HAP-1 (cell line): Measurements from ENCODE around the gene SSUH2.

Source experiments
- DNase-seq, 2 experiments: peaks; one replicate each; pipeline ENCODE4 v3.0.0-alpha.2; 2016 to 2020; ENCODE audit warnings: low spot score in 2 of 2
- H3K27me3 ChIP-seq: fragments of 250-450 bp; sonication (Bioruptor Pico); 2 replicates; pipeline ENCODE4 v1.5.1; 2020; ENCODE audit warnings: low read depth, mild to moderate bottlenecking, moderate library complexity
- H3K36me3 ChIP-seq: fragments of 250-450 bp; sonication (Bioruptor Pico); replicated peaks from 2 replicates; pipeline ENCODE4 v1.5.1; 2020; ENCODE audit warnings: mild to moderate bottlenecking
- H3K4me1 ChIP-seq: fragments of 250-450 bp; sonication (Bioruptor Pico); 2 replicates; pipeline ENCODE4 v1.5.1; 2020; ENCODE audit warnings: mild to moderate bottlenecking
- H3K4me3 ChIP-seq: fragments of 250-450 bp; sonication (Bioruptor Pico); 2 replicates; pipeline ENCODE4 v1.5.1; 2020; ENCODE audit warnings: mild to moderate bottlenecking, moderate library complexity
- H3K9me3 ChIP-seq: fragments of 250-450 bp; sonication (Bioruptor Pico); 2 replicates; pipeline ENCODE4 v1.5.1; 2020; ENCODE audit warnings: mild to moderate bottlenecking, moderate library complexity
- in situ Hi-C: fragments of 300-500 bp; cut with MboI; formaldehyde crosslinking; loops from 3 replicates; pipeline ENCODE4 v1.14.3; 2020; ENCODE audit warnings: low sequenced_read_pairs, inconsistent platforms, mixed read lengths

SSUH2 gene

GRCh38 chr3:8641472-8641871 lies 3.1 kb downstream of the SSUH2 start:
- in situ Hi-C loops: no loop called here
- no peak overlapping the region for H3K4me3 ChIP-seq
- peaks cover 6% of the 10 kb centered on the region for H3K27me3 ChIP-seq
- H3K9me3 ChIP-seq: no peaks in the 10 kb centered on the region
- no peaks in the 10 kb centered on the region for H3K4me1 ChIP-seq
- H3K36me3 ChIP-seq: no peaks in the 10 kb centered on the region
- no peak for DNase-seq

GRCh38 chr3:8640223-8640622 lies 4.4 kb downstream of the SSUH2 start:
- Histone ChIP-seq H3K36me3 (no peaks in the 10 kb centered on the region), H3K9me3 (no peaks in the 10 kb centered on the region), H3K27me3 (peaks cover 6% of the 10 kb centered on the region), H3K4me1 (no peaks in the 10 kb centered on the region), H3K4me3 (no peak overlapping the region)
- in situ Hi-C loops: no loop called here
- DNase-seq: no peak

GRCh38 chr3:8639659-8640000 lies 5.0 kb downstream of the SSUH2 start:
- H3K9me3 ChIP-seq: no peaks in the 10 kb centered on the region
- DNase-seq: no peak
- H3K27me3 ChIP-seq: peaks cover 6% of the 10 kb centered on the region
- H3K4me1 ChIP-seq: no peaks in the 10 kb centered on the region
- H3K36me3 ChIP-seq: no peaks in the 10 kb centered on the region
- in situ Hi-C loops: no loop called here
- H3K4me3 ChIP-seq: no peak overlapping the region

- Histone ChIP-seq H3K27me3 (peaks cover 3% of the 10 kb centered on the region), H3K4me3 (no peak overlapping the region), H3K4me1 (no peaks in the 10 kb centered on the region), H3K36me3 (no peaks in the 10 kb centered on the region), H3K9me3 (no peaks in the 10 kb centered on the region)
- in situ Hi-C loops: no loop called here
- no peak for DNase-seq
Observed at GRCh38 chr3:8638994-8639658, 5.5 kb downstream of the SSUH2 start.

GRCh38 chr3:8637348-8637747 lies 7.2 kb downstream of the SSUH2 start:
- no peaks in the 10 kb centered on the region for H3K27me3 ChIP-seq
- in situ Hi-C loops: no loop called here
- DNase-seq: no peak
- no peak overlapping the region for H3K4me3 ChIP-seq
- H3K36me3 ChIP-seq: no peaks in the 10 kb centered on the region
- H3K9me3 ChIP-seq: no peaks in the 10 kb centered on the region
- no peaks in the 10 kb centered on the region for H3K4me1 ChIP-seq

GRCh38 chr3:8635631-8636030 lies 9.0 kb downstream of the SSUH2 start:
- Histone ChIP-seq H3K27me3 (no peaks in the 10 kb centered on the region), H3K36me3 (no peaks in the 10 kb centered on the region), H3K4me1 (no peaks in the 10 kb centered on the region), H3K9me3 (no peaks in the 10 kb centered on the region), H3K4me3 (no peak overlapping the region)
- no peak for DNase-seq
- in situ Hi-C loops: no loop called here

- H3K36me3 ChIP-seq: no peaks in the 10 kb centered on the region
- no peak for DNase-seq
- no peaks in the 10 kb centered on the region for H3K4me1 ChIP-seq
- H3K27me3 ChIP-seq: no peaks in the 10 kb centered on the region
- in situ Hi-C loops: no loop called here
- H3K4me3 ChIP-seq: no peak overlapping the region
- no peaks in the 10 kb centered on the region for H3K9me3 ChIP-seq
Observed at GRCh38 chr3:8635125-8635524, 9.5 kb downstream of the SSUH2 start.

GRCh38 chr3:8632402-8633237 lies 12.0 kb downstream of the SSUH2 start:
- H3K36me3 ChIP-seq: no peaks in the 10 kb centered on the region
- in situ Hi-C loops: no loop called here
- no peaks in the 10 kb centered on the region for H3K9me3 ChIP-seq
- no peaks in the 10 kb centered on the region for H3K27me3 ChIP-seq
- H3K4me3 ChIP-seq: no peak overlapping the region
- no peaks in the 10 kb centered on the region for H3K4me1 ChIP-seq
- no peak for DNase-seq

GRCh38 chr3:8631661-8632060 lies 12.9 kb downstream of the SSUH2 start:
- H3K36me3 ChIP-seq: no peaks in the 10 kb centered on the region
- H3K9me3 ChIP-seq: no peaks in the 10 kb centered on the region
- DNase-seq: no peak
- no peaks in the 10 kb centered on the region for H3K4me1 ChIP-seq
- H3K27me3 ChIP-seq: no peaks in the 10 kb centered on the region
- H3K4me3 ChIP-seq: no peak overlapping the region
- in situ Hi-C loops: no loop called here

- H3K4me3 ChIP-seq: no peak overlapping the region
- in situ Hi-C loops: no loop called here
- no peaks in the 10 kb centered on the region for H3K4me1 ChIP-seq
- no peaks in the 10 kb centered on the region for H3K9me3 ChIP-seq
- DNase-seq: peak in 1 of 2 experiments; percentile 21
- H3K36me3 ChIP-seq: no peaks in the 10 kb centered on the region
- no peaks in the 10 kb centered on the region for H3K27me3 ChIP-seq
Observed at GRCh38 chr3:8629151-8630021, 15.2 kb downstream of the SSUH2 start.

GRCh38 chr3:8627949-8628348 lies 16.6 kb downstream of the SSUH2 start:
- H3K4me3 ChIP-seq: no peak overlapping the region
- no peaks in the 10 kb centered on the region for H3K4me1 ChIP-seq
- no peak for DNase-seq
- no peaks in the 10 kb centered on the region for H3K36me3 ChIP-seq
- H3K27me3 ChIP-seq: no peaks in the 10 kb centered on the region
- in situ Hi-C loops: no loop called here
- H3K9me3 ChIP-seq: no peaks in the 10 kb centered on the region

- no peak for DNase-seq
- in situ Hi-C loops: no loop called here
- no peaks in the 10 kb centered on the region for H3K9me3 ChIP-seq
- no peaks in the 10 kb centered on the region for H3K4me1 ChIP-seq
- no peak overlapping the region for H3K4me3 ChIP-seq
- H3K27me3 ChIP-seq: no peaks in the 10 kb centered on the region
- no peaks in the 10 kb centered on the region for H3K36me3 ChIP-seq
Observed at GRCh38 chr3:8627201-8627940, 17.2 kb downstream of the SSUH2 start.

GRCh38 chr3:8625991-8626390 lies 18.6 kb downstream of the SSUH2 start:
- Histone ChIP-seq H3K9me3 (no peaks in the 10 kb centered on the region), H3K4me1 (no peaks in the 10 kb centered on the region), H3K4me3 (no peak overlapping the region), H3K36me3 (no peaks in the 10 kb centered on the region), H3K27me3 (no peaks in the 10 kb centered on the region)
- DNase-seq: no peak
- in situ Hi-C loops: no loop called here
